CD4-positive, alpha-beta T cell treated with Interleukin-10 for 1 hour (primary cell): ENCODE data around the gene PLXNB2.
"Not testable (repeated sequence)": the region's sequence is repeated elsewhere in the genome, so short reads cannot be mapped to it uniquely, and the experiment has no call there.

Source experiments
- DNase-seq: peaks from one replicate; pipeline ENCODE4 v3.0.0-alpha.2; 2020

PLXNB2 gene, protein sequence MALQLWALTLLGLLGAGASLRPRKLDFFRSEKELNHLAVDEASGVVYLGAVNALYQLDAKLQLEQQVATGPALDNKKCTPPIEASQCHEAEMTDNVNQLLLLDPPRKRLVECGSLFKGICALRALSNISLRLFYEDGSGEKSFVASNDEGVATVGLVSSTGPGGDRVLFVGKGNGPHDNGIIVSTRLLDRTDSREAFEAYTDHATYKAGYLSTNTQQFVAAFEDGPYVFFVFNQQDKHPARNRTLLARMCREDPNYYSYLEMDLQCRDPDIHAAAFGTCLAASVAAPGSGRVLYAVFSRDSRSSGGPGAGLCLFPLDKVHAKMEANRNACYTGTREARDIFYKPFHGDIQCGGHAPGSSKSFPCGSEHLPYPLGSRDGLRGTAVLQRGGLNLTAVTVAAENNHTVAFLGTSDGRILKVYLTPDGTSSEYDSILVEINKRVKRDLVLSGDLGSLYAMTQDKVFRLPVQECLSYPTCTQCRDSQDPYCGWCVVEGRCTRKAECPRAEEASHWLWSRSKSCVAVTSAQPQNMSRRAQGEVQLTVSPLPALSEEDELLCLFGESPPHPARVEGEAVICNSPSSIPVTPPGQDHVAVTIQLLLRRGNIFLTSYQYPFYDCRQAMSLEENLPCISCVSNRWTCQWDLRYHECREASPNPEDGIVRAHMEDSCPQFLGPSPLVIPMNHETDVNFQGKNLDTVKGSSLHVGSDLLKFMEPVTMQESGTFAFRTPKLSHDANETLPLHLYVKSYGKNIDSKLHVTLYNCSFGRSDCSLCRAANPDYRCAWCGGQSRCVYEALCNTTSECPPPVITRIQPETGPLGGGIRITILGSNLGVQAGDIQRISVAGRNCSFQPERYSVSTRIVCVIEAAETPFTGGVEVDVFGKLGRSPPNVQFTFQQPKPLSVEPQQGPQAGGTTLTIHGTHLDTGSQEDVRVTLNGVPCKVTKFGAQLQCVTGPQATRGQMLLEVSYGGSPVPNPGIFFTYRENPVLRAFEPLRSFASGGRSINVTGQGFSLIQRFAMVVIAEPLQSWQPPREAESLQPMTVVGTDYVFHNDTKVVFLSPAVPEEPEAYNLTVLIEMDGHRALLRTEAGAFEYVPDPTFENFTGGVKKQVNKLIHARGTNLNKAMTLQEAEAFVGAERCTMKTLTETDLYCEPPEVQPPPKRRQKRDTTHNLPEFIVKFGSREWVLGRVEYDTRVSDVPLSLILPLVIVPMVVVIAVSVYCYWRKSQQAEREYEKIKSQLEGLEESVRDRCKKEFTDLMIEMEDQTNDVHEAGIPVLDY (N-terminal part only)

DNA sequence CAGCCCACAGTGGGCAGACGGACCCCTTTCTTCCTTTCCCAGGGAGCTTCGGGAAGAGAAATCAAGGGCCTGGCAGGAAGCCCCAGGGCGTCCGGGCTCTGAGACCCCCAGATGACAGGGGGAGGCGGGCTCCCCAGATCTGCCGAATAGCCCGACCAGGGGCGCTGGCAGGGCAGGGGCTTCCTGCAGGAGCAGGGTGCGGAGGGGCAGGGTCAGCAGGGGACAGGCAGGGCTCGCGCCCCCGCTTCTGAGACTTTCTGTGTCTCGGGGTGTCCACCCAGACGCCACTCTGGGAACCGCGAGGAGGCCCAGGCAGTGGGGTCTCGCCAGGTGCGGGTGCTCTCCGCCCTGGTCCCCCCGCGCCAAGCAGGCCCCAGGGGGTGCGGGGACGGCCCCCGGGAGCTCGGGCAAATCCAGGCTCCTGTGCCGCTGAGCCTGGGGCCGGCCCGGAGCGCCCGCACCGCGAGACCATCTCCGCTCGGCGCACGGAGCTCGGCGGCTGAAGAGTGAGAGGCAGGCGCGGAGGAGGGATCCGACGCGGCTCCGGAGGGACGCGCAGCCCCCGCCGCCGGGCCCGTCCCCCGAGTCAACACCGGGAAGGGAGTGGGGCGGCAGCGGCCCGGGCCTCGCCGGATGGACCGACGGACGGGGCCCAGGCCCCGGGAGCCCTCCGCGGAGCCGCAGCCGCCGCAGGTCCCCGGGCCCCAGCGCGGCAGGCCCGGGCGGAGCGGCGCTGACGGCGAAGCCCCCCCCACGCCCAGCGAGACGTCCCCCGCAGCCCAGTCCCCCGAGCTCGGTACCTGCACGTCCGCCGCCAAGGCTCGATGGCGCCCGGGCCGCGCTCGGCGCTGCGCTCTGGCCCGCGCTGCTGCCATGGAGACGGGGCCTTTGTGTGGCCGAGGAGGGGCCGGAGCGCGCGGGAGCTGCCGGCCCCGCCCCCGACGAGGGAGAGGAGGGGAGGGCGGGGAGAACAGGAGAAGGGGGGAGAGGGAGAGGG lies at the start of gene PLXNB2:
Gene PLXNB2 (minus strand): TSS at position 894 of the 997 bp plus-strand sequence. CDS start 17,062 bp downstream, outside the sequence.
- peak; percentile 35 for DNase-seq

DNA sequence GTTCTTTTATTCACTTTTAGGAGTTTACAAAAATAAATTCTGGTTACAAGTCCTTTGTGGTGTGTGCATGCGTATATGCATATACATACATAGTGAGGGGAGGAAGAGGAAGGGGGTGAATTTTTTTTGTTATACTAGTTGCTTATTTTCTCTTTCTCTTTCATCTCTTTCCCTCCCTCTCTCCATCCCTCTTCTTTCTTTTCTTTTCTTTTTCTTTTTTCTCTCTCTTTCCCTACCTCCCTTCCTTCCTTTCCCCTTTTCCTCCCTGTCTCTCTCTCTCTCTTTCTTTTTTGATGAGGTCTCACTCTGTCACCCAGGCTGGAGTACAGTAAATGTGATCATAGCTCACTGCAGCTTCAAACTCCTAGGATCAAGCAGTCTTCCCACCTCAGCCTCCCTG lies 49.8 kb upstream of the PLXNB2 start:
- no peak for DNase-seq

DNA sequence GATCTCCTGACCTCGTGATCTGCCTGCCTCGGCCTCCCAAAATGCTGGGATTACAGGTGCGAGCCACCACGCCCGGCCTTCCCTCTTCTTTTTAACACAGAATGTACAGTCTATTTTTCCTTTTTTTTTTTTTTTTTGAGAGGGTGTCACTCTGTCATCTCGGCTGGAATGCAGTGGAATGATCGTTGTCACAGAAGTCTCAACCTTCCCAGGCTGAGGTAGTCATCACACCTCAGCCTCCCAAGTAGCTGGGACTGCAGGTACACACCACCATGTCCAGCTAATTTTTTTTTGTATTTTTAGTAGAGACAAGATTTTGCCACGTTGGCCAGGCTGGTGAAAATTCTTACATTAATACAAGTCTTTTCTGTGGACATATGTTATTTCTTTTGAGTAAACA lies 48.7 kb upstream of the PLXNB2 start:
- DNase-seq, result no peak

DNA sequence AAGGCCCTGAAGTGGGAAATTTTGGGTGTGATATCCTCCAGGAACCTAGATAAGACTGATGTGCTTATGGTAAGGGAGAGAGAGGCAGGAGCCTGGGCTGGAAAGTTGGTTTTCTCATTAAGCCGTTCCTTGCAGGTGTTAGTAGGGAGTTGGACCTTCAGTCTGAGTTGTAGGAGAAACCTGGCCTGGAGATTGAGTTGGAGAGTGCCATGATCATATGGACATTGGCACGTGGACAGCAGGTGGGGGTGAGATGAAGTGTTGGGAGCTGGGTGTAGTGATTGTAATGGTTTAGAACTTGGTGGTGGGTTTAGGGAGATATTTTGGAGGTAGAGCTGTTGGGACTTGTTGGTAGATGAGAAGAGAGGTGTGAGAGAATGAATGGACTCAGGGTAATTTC lies 40.6 kb upstream of the PLXNB2 start:
- no peak for DNase-seq

DNA sequence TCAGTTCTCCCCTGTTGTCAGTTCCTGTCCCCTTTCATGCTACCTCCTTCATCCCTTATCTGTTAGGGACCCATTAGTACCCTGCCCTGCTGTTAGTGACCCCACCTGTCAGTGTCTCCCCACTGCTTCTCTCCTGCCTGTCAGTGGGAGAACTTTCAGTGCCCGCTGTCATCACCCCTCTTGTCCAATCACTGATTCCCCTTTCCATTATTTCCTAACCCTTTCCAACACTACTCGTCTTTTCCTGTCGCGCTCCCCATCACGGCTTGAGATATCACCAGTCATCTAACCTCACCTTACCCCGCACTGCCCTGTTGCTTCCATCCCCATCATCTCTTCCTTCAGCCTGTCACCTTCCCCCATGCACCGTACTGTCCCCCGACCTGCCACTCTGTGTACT lies 39.7 kb upstream of the PLXNB2 start:
- DNase-seq, result no peak

DNA sequence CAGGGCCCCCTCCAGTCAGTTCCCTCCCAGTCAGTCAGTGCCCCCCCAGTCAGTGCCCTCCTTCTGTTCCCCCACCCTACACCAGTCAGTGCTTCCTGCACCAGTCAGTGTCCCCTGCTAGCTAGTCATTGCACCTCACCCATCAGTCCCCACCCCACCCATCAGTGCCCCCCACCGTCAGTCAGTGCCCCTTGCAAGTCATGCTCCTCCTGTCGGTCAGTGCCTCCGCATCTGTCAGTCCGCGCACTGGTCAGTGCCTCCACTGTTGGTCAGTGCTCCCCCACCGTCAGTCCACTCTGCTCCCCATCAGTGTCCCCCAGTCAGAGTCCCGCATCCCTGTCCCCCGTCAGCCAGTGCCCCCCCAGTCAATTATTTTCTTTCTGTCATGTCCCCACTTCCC lies 39.0 kb upstream of the PLXNB2 start:
- DNase-seq, result no peak

DNA sequence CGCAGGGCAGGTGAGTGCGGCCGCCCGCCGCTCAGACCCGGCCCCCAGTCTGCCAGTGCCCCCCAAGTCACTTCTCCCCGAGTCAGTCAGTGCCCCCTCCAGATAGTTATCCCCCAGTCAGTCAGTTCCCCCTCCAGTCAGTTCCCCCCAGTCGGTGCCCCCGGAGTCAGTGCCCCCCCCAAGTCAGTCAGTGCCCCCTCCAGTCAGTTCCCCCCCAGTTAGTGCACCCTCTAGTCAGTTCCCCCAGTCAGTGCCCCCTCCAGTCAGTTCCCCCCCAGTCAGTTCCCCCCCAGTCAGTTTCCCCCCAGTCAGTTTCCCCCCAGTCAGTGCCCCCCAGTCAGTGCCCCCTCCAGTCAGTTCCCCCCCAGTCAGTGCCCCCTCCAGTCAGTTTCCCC lies 36.1 kb upstream of the PLXNB2 start:
- no peak for DNase-seq

DNA sequence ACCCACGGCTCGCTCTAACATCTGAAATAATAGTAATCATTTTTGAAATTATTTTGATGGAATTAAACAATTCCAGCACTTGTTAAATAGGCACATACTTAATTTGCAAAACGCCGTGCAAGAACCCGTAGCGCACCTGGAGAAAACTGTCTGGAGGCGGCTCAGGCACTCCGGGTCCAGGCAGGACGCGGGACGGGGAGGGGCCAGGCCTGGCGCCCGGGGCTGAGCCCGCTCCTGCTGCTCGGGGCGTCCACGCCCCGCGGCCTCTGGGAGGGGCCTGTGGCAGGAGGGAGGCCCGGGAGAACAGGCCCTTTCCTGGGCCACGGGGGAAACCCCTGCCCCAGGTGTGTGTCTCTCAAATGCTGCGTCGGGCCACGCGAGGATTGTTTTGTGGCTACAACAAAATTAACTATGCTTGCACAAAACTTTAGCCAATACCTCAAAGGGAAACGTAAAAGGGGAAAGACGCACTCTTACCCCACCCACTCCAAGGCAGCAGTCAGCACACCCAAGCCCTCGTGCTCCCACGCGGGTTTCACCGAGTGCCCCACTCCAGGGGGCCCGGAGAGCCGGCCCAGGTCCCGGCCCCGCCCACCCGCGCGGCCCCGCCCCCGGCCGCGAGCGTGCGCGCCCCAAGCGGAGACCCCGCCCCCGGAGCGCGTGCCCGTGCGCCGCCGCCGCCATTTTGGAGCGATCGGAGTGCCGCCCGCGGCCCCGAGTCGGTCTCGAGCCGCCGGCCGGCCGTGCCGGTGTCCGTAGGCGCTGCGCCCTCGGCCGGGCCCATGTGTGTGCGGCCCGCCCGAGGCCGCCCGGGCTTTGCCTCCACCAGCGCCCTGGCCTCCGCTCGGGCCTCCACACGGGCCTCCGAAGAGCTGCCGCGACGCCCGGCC lies 35.5 kb upstream of the PLXNB2 start, which contains the start of gene PPP6R2:
Gene PPP6R2 (plus strand): TSS at position 677 of the 890 bp plus-strand sequence. CDS start 50,582 bp downstream, outside the sequence.
- DNase-seq, result peak; percentile 91

DNA sequence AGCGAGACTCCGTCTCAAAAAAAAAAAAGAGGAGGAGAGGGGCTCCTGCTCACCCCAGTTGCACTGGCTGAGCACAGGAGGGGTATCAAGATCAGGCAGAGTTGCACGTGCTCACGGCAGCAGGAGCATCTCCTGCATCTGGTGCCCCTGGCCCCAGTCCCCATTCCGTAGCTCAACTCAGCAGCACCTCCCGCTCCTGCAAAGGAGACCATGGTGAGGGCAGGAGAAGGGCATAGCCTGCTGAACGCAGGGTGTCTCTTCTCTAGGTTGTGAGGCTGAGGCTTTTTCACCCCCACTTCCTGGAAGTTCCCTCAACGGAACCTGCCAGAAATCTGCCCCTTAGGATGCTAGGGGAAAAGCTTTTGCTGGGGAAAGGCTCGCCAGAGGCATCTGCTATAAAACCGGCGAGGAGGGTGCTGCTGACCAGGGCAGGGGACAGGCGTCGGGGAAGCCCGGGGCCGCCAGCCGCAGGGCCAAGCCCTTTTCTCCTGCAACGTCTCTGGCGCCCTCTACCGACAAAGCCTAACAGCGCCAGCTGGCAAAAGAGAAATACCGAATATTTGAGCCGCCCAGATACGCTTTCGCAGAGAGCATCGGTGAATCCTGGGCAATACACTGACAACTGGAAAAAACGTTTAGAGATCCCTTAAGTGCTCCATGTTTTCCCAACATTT lies 34.7 kb upstream of the PLXNB2 start:
- DNase-seq, result peak; percentile 90

DNA sequence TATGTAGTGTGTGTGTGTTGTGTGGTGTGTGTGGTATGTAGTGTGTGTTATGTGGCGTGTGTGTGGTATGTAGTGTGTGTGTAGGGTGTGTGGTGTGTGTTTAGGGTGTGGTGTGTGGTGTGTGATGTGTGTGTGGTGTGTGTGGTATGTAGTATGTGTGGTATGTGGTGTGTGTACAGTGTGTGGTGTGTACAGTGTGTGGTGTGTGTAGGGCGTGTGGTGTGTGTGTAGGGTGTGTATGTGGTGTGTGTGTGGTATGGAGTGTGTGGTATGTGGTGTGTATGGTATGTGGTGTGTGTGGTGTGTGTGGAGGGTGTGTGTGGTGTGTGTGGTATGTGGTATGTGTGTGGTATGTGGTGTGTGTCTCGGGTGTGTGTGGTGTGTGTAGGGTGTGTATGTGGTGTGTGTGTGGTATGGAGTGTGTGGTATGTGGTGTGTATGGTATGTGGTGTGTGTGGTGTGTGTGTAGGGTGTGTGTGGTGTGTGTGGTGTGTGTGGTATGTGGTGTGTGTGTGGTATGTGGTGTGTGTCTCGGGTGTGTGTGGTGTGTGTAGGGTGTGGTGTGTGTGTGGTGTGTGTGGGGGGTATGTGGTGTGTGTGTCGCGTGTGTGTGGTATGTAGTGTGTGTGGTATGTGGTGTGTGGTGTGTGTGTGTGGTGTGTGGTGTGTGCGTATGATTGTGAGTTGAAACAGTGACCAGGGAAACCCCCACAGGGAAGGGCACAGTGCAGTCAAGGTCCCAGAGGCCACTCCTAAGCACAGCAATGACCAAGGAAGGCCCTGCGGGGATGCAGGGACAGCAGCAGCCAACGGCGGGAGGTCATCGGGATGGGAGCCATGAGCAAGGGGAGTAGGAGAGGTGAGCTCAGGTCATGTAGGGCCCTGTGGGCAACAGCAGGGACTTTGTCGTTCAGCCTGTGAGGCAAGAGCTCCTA lies 32.8 kb upstream of the PLXNB2 start:
- peak; percentile 42 for DNase-seq

DNA sequence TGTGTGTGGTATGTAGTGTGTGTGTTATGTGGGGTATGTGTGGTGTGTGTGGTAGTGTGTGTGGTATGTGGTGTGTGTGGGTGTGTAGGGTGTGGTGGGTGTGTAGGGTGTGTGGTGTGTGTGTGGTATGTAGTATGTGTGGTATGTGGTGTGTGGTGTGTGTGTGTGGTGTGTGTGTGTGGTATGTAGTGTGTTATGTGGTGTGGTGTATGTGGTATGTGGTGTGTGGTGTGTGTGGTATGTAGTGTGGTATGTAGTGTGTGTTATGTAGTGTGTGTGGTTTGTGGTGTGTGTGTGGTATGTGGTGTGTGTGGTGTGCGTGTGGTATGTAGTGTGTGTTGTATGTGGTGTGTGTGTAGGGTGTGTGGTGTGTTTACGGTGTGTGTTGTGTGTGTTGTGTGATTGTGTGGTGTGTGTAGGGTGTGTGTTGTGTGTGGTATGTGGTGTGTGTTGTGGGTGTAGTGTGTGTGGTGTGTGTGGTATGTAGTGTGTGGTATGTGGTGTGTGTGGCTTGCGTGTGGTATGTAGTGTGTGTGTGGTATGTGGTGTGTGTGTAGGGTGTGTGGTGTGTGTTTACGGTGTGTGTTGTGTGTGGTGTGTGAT lies 31.5 kb upstream of the PLXNB2 start:
- DNase-seq, result no peak

DNA sequence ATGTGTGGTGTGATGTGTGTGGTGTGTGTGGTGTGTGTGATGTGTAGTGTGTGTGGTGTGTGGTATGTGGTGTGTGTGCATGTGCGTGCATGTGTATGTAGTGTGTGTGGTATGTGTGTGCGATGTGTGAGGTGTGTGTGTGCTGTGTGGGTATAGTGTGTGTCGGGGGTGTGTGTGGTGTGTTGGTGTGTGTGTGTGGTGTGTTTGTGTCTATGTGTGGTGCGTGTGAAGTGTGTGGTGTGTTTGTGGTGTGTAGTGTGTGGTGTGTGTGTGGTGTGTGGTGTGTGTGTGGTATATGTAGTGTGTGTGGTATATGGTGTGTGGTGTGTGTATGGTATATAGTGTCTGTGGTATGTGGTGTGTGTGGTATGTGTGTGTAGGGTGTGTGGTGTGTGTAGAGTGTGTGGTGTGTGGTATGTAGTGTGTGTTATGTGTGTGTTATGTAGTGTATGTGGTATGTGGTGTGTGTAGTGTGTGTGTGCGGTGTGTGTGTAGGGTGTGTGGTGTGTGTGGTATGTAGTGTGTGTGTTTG lies 30.7 kb upstream of the PLXNB2 start:
- no peak for DNase-seq

DNA sequence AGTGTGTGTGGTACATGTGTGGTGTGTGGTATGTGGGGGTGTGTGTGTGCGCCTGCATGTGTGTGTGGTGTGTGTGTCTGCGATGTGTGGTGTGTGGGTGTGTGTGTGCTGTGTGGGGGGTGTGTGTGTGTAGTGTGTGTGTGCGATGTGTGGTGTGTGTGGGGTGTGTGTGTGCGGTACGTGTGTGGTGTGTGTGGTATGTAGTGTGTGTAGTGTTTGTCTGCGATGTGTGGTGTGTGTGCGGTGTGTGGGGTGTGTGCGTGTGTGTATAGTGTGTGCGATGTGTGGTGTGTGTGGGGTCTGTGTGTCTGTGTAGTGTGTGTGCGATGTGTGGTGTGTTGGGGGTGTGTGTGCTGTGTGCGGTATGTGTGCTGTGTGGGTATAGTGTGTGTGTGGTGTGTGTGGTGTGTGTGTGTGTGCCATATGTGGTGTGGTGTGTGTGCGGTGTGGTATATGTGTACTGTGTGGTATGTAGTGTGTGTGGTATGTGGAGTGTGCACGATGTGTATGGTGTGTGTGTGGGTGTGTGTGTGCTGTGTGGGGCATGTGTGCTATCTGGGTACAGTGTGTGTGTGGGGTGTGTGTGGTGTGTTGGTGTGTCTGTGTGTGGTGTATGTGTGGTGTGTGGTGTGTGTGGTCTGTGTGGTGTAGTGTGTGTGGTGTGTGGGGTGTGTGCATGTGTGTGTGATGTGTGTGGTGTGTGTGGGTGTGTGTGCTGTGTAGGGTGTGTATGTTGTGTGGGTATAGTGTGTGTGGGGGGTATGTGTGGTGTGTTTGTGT lies 30.0 kb upstream of the PLXNB2 start:
- no peak for DNase-seq

DNA sequence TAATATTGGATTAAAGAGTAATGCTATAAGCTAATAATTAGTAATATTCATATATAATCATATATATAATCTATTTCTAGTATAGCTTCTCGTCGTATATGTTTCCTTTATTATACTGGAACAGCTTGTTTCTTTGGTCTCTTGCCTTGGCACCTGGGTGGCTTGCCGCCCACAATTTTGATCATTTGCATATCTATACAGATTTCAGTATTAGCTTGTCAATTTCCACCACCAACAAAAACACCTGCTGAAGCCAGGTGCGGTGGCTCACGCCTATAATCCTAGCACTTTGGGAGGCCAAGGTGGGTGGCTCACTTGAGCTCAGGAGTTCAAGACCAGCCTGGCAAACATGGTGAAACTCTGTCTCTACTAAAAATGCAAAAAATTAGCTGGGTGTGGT lies 27.0 kb upstream of the PLXNB2 start:
- DNase-seq, result not testable (repeated sequence)

DNA sequence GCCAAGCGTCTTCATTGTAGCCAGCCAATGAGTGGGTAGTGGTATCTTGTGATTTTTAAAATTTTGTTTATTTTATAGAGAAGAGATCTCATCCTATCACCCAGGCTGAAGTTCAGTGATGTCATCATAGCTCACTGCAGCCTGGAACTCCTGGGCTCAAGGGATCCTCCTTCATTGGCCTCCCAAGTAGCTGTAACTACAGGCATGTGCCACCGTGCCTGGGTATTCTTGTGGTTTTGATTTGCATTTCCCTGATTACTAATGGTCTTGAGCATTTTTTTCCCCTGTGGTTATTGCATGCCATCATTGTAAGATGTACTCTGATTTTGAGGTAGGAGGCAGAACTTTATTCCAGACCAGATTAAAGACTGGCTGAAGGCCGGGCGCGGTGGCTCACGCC lies 21.8 kb upstream of the PLXNB2 start:
- DNase-seq, result no peak

DNA sequence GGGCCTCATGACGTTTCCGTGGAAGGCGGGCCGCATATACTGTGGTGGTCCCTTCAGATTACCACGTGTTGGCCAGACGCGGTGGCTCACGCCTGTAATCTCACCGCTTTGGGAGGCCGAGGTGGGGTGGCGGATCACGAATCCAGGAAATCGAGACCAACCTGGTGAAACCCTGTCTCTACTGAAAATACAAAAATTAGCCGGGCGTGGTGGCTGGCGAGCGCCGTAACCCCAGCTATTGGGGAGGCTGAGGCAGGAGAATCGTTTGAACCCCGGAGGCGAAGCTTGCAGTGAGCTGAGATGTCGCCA lies 20.2 kb upstream of the PLXNB2 start:
- no peak for DNase-seq

DNA sequence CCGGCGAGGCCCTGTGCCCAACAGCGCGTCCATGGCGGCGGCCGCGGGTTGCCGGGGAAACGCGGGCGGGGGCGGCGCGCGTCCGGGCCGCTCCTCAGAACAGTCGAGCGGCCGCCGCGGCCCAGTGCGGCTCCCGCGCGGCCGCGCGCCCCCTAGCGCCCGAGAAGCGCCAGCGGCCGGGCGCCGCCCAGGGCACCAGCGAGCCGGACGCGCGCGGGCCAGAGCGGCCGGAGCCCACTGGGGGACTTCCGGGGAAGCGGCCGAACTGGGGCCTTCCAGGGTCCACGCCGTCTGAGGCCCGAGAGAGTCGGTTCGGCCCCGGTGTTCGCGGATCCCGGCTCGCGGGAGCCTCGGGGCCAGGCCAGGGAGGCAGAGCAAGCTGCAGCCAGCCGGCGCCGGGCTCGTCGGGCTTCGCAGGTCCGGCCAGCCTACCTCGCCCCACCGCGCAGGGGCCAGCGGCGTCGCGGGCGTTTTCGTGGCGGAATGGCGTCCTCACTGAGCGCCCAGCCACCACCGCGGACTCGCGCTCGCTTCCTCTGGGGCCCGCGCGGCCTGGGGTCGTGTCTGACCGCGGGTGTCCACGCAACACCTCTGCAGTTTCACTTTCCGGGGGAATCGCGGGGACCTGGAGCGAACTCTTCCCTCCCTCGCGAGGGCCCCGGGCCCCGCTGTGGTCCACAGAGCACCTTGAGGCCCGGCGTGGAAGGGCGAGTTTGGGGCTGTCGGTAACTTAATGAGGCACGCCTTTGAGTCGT lies 19.7 kb upstream of the PLXNB2 start, which contains the start of gene DENND6B:
Gene DENND6B (minus strand): TSS at position 57 of the 755 bp plus-strand sequence. CDS start 24 bp downstream, at position 33.
- peak; percentile 73 for DNase-seq
